Fibroblast of lung (primary cell): ENCODE results near the gene TECPR2.

ENCODE experiments used
- EZH2 ChIP-seq: IDR thresholded peaks from 2 replicates; pipeline ENCODE4 v1.5.1; 2012; ENCODE audit warnings: low read length, control low read depth, mild to moderate bottlenecking; ENCODE audit errors: missing control alignments
- TF ChIP-seq, protein P1 (sequence below), 2 donors: IDR thresholded peaks in 1 of 2; conservative IDR thresholded peaks in 1 of 2; 1 replicate in 1 of 2; 2 replicates in 1 of 2; pipeline ENCODE4 v1.5.1; 2011 to 2012; ENCODE audit warnings: low read length in 2 of 2, control low read depth in 1 of 2, inconsistent platforms in 1 of 2, low read depth in 1 of 2, mild to moderate bottlenecking in 1 of 2

- TF ChIP-seq, protein P1, sequence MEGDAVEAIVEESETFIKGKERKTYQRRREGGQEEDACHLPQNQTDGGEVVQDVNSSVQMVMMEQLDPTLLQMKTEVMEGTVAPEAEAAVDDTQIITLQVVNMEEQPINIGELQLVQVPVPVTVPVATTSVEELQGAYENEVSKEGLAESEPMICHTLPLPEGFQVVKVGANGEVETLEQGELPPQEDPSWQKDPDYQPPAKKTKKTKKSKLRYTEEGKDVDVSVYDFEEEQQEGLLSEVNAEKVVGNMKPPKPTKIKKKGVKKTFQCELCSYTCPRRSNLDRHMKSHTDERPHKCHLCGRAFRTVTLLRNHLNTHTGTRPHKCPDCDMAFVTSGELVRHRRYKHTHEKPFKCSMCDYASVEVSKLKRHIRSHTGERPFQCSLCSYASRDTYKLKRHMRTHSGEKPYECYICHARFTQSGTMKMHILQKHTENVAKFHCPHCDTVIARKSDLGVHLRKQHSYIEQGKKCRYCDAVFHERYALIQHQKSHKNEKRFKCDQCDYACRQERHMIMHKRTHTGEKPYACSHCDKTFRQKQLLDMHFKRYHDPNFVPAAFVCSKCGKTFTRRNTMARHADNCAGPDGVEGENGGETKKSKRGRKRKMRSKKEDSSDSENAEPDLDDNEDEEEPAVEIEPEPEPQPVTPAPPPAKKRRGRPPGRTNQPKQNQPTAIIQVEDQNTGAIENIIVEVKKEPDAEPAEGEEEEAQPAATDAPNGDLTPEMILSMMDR (conservative IDR thresholded peaks at IDR 0.05 in 1 of 2, IDR thresholded peaks at IDR 0.05 in 1 of 2; ENCODE audit: low read depth in 1 of 2, low read length in 2 of 2), result no peak
- no peak for TF ChIP-seq EZH2
Measured at GRCh38 chr14:102426796-102427195, 64.1 kb downstream of the TECPR2 start.
